NCI-H1105 (cell line): Measurements from ENCODE around the gene PPP1R16B.

ENCODE experiments used
- DNase-seq: peaks from one replicate; lab custom pipeline; 2025; lab: John Stamatoyannopoulos, UW

The PPP1R16B gene

GRCh38 chr20:38827770-38828281 lies 22.3 kb downstream of the PPP1R16B start:
- no peak for DNase-seq

GRCh38 chr20:38828514-38829295 lies 23.2 kb downstream of the PPP1R16B start:
- no peak for DNase-seq

DNA sequence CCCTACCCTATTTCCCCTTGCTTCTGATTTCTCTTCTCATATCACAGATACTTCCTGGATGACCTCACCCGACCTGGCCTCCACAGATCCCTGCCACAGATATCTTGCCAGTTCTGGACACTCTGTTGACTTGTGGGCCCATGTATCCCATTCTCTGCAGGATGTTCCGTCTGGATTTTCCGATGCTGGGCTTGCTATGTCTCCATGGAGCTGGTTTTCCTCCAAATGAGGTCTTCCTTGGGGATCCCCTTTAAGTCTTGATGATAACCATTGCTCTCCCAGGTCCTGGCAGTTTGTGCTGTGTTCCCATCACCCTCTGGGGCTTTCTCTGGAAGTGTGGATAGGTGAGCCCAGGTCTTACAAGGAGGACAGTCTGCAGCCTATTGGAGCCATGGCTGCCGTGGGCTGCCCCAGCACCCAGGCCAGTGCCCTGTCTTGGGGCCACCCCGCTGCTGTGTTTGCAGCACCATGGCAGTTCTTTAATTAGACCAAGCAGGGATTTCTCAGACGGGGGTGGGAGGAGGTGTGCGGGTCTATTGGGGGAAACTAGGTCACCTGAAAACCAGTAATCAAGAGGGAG lies 23.9 kb downstream of the PPP1R16B start:
- no peak for DNase-seq

GRCh38 chr20:38830356-38830755 lies 24.9 kb downstream of the PPP1R16B start:
- DNase-seq: no peak

GRCh38 chr20:38831049-38831691 lies 25.7 kb downstream of the PPP1R16B start:
- DNase-seq: no peak

DNA sequence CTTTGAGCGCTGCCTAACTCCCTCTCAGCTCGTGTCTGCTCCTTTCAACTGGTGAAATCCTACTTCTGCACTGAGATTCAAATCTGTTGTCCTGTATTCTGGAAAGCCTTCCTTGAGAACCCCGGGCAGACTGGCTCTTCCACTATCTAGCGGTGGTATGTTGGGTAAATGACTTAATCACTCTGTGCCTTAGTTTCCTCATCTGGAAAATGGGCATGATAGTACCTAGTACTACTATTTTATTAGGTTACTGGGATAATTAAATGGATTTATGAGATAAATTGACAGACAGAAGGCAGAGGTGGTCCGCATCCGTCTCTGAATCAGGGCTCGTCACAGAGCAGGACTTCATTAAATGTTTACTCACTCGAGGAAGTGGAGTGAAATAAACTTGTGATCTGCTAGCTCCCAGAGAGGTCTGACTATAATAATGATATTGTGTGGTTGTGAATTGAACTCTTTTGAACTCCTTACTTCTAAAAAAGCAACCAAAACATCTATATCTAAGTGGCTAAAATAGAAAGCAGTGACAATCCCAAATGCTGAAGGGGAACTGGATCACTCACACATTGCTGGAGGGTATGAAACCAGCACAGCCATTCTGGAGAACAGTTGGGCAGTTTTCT lies 26.6 kb downstream of the PPP1R16B start:
- DNase-seq: no peak

DNA sequence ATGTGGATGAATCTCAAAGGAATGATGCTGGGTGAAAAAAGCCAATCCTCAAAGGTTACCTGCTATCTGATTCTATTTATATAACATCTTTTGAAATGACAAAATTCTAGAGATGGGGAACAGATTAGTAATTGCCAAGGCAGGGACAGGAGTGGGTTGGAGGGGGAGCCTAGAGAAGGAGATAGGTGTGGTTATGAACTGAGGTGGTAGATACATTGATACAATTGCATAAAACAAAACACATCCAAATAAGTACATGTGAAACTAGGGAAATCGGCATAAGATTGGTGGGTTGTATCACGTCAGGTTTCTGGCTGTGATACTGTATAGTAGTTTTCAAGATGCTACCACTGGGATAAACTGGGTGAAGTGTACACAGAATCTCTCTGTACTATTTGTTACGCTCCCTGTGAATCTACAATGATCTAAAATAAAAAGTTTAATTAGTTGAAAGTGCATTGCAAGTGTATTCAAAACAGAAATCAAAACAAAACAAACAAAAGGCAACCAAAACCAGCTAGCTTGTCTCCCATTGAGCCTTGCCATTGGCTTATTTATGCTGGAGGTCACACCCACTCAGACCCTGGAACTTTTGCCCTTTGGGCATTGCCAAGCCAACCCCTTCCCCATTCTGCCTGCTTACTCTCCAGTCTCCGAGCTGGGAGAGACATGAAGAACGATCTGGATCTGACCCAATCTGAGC lies 27.8 kb downstream of the PPP1R16B start:
- DNase-seq: no peak

DNA sequence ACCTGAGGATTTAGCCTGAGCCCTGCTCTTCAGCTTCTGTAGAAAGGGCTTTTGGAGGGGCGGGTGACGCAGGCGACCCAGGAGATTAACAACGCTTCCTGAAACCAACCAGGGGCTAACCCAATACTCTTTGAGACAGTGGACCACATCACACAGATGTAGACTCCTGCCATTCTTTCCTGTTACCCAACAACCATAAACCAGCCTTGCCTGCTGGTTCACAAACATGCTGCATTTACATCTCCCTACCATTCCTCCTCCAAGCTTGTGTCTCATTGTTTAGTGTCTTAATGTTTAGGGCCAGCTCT lies 28.3 kb downstream of the PPP1R16B start:
- DNase-seq: no peak

DNA sequence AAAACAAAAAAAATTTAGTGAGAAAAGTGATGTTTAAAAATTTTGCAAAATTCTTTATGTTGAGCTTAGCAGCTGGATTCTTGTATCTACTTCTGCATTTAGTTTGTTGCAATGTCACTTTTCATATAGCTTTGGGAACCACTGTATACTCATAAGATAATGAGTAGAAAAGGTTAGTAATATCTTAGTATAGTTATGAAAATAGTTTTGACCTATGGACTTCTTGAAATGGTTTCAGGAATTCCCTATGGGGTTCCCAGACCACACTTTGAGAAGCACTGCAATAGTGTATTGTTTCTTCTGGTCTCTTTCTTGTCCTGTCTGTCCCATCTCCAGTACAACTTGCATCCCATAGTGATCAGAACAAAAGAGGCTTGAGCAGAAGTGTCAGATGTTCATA lies 29.4 kb downstream of the PPP1R16B start:
- no peak for DNase-seq

GRCh38 chr20:38835792-38836191 lies 30.3 kb downstream of the PPP1R16B start:
- no peak for DNase-seq

DNA sequence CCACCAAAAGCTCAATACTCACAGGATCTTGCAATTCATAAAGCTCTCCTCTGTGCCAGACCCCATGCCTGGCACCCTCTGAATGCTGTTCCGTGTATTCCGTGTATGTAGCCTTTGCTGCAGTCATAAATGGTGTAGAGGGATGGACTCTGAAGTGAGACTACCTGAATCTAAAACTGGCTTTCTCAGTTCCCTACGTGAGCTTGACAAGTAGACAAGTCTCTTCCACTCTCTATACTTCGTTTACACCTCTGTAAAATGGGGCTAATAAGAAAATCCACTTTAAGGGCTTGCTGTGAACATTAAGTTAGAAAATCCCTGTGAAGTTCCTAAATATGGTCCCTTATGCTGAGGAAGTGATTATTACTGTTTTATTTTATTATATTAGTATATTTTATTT lies 31.5 kb downstream of the PPP1R16B start:
- no peak for DNase-seq

GRCh38 chr20:38838326-38838725 lies 32.8 kb downstream of the PPP1R16B start:
- DNase-seq: no peak

GRCh38 chr20:38839563-38839962 lies 34.1 kb downstream of the PPP1R16B start:
- DNase-seq: no peak

GRCh38 chr20:38840053-38840893 lies 34.8 kb downstream of the PPP1R16B start:
- no peak for DNase-seq

DNA sequence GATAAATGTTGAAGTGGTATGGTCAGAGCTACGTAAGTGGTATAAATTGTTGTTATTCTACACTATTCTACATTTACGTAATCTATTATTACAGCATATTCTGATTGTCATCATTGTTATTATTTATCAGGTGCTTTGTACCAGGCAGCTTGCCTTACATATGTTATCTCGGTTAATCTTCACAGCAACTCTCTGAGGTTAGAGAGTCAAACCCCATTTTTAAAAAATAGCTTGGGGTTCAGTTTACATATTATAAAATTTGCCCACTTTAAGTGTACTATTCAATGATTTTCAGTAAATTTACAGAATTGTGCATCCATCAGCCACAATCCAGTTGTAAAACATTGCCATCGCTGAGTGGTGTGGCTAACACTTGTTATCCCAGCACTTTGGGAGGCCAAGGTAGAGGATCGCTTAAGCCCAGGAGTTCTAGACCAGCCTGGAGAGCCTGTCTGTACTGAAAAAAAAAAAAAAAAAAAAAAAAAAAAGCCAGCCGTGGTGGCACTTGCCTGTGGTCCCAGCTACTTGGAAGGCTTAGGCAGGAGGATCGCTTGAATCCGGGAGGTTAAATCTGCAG lies 35.5 kb downstream of the PPP1R16B start:
- DNase-seq: no peak

DNA sequence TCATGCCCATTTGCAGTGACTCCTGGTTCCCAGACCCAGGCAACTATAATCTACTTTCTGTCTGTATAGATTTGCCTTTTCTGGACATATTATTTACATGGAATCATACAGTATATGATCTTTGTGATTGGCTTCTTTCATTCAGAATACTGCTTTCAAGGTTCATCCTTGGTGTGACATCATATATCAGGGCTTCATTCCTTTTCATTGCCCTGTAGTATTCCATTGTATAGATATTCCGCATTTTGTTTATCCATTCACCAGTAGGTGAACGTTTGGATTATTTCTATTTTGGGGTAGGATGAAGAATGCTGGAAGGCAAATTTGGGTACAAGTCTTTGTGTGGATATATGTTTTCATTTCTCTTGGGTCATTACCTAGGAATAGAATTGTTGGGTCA lies 36.1 kb downstream of the PPP1R16B start:
- no peak for DNase-seq

GRCh38 chr20:38842026-38842425 lies 36.5 kb downstream of the PPP1R16B start:
- DNase-seq: no peak

DNA sequence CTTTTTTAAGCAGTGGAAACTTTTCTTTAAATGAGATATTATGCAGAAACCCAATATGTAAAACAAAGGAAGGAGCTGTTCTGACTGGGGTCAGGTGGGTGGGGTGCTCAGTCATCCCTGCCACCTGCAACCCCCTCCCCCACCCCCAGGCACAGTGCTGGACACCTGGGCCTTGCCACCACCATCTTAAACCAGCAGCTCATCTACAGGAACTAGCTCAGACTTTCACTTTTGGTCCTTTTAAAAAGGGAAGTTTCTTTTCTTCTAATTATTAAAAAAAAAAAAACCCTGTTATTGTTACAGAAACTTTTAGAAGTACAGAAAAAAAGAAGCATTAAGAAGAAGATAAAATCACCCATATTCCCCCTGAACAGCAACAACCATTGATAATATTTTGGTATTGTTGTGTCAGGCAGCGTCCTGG lies 37.1 kb downstream of the PPP1R16B start:
- DNase-seq: no peak

DNA sequence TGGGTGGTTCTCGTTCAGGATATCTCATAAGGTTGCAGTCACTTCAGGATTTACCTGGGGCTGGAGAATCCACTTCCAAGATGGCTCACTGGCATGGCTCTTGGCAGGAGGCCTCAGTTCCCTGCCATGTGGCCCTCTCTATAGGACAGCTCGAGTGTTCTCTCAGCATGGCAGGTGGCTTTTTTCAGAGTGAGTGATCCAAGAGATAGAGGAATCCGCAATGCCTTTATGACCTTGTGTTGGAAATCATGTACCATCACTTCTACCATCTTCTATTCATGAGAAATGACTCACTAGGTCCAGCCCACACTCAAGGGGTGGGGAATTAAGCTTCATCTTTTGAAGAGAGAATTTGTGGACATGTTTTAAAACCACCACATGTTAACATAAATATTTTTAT lies 37.8 kb downstream of the PPP1R16B start:
- DNase-seq: no peak

DNA sequence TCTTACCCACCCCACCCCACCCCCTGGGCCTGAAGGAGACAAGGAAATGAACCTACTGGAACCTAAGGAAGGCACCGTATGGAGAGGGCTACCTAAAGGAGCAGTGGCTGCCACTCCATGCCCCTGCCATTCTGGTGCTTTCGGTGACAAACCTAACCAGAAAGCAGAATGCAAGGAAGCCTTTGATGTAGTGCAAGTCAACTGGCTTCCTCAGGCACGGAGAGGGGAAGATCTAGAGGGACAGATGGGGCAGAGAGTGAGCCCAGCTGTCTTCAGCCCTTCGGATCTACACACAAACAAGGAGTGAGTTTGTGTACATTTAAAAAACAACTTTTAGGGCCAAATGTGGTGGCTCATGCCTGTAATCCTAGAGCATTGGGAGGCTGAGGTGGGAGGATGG lies 39.5 kb downstream of the PPP1R16B start:
- no peak for DNase-seq

DNA sequence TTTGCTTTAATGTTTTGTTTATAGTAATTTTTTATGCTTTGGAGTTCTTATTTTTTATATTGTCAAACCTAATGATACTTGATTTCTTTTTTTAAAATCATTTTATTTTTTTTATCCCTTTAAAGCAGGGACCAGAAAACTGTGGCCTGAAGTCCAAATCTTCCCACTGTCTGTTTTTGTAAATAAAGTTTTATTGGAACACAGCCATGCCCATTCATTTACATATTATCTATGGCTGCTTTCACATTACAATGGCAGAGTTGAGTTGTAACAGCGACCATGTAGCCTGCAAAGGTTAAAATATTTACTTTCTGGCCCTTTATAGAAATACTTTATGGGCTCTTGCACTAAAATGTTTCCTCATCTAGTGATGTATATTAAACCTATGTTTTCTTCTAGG lies 42.3 kb downstream of the PPP1R16B start:
- no peak for DNase-seq
